Thoracic aorta (tissue), 2 donors: ENCODE data around the gene HOXD1. TPM values are rescaled to one million over a fixed set of nuclear protein-coding genes. Genes with fewer than 3 reads are reported as not detected.

ENCODE experiments used
- ATAC-seq: fragments of 150-250 bp; one replicate; pipeline ENCODE4 v1.8.0; 2017; ENCODE audit warnings: low read depth; ENCODE audit not compliant: insufficient number of reproducible peaks, low FRiP score
- DNase-seq: peaks from one replicate; pipeline ENCODE4 v3.0.0-alpha.2; 2020; ENCODE audit warnings: low spot score
- H3K27ac ChIP-seq, 2 donors: fragments of 200-600 bp; sonication (generic); 1 replicate in 1 of 2; 2 replicates in 1 of 2; pipeline ENCODE4 v1.5.1; 2016; ENCODE audit warnings: mild to moderate bottlenecking in 2 of 2, moderate library complexity in 2 of 2
- H3K27me3 ChIP-seq: fragments of 200-600 bp; sonication (generic); replicated peaks from 2 replicates; pipeline ENCODE4 v1.6.0; 2016; ENCODE audit warnings: mild to moderate bottlenecking; ENCODE audit not compliant: insufficient read depth
- H3K36me3 ChIP-seq: fragments of 200-600 bp; sonication (generic); one replicate; pipeline ENCODE4 v1.5.1; 2016
- H3K4me1 ChIP-seq, 2 donors: fragments of 200-600 bp; sonication (generic); 1 replicate in 1 of 2; 2 replicates in 1 of 2; pipeline versions ENCODE4 v1.5.1 to v1.6.0; 2016; ENCODE audit warnings: low read depth in 2 of 2, mild to moderate bottlenecking in 1 of 2; ENCODE audit not compliant: control insufficient read depth in 1 of 2
- H3K4me3 ChIP-seq: fragments of 200-600 bp; sonication (generic); 2 replicates; pipeline ENCODE4 v1.5.1; 2016; ENCODE audit warnings: mild to moderate bottlenecking
- H3K9me3 ChIP-seq: fragments of 200-600 bp; sonication (generic); 2 replicates; pipeline ENCODE4 v1.5.1; 2016
- CTCF ChIP-seq: fragments of 200-600 bp; sonication (generic); IDR thresholded peaks from one replicate; pipeline ENCODE4 v1.5.1; 2019; ENCODE audit warnings: antibody characterized with exemption
- total RNA-seq, 2 donors: library from RNA; depleted of rRNA; stranded (reverse); fragments of >200 nt; gene quantifications; one replicate each; pipeline versions ENCODE4 v1.1.0 to v1.2.3, GENCODE V29; 2016

HOXD1 gene
- total RNA-seq, 2 donors from 2014 or later: 0.71 TPM; not detected in 1

GRCh38 chr2:176147800-176148496 is 40.5 kb upstream of the HOXD1 start:
- no peak for ATAC-seq
- Histone ChIP-seq H3K9me3 (no peaks in the 10 kb centered on the region), H3K36me3 (peaks cover 10% of the 10 kb centered on the region), H3K4me1 (no peaks in the 10 kb centered on the region), H3K4me3 (no peak overlapping the region), H3K27me3 (no peaks in the 10 kb centered on the region), H3K27ac (no peak overlapping the region)
- TF ChIP-seq CTCF: no peak
- DNase-seq: no peak

- Histone ChIP-seq H3K36me3 (peaks cover 10% of the 10 kb centered on the region), H3K27me3 (no peaks in the 10 kb centered on the region), H3K4me3 (no peak overlapping the region), H3K9me3 (no peaks in the 10 kb centered on the region), H3K4me1 (no peaks in the 10 kb centered on the region), H3K27ac (no peak overlapping the region)
- DNase-seq: no peak
- TF ChIP-seq CTCF: no peak
- ATAC-seq: no peak
These were observed 39.6 kb upstream of the HOXD1 start for GRCh38 chr2:176148751-176149421.

- Histone ChIP-seq H3K36me3 (peaks cover 10% of the 10 kb centered on the region), H3K27ac (no peak overlapping the region), H3K9me3 (no peaks in the 10 kb centered on the region), H3K4me1 (no peaks in the 10 kb centered on the region), H3K27me3 (no peaks in the 10 kb centered on the region), H3K4me3 (no peak overlapping the region)
- no peak for TF ChIP-seq CTCF
- no peak for DNase-seq
- no peak for ATAC-seq
These were observed 39.0 kb upstream of the HOXD1 start for GRCh38 chr2:176149481-176149938.

- peaks cover 14% of the 10 kb centered on the region for H3K36me3 ChIP-seq
- no peaks in the 10 kb centered on the region for H3K27me3 ChIP-seq
- H3K27ac ChIP-seq: no peak overlapping the region
- ATAC-seq (no peak), DNase-seq (no peak)
- no peaks in the 10 kb centered on the region for H3K9me3 ChIP-seq
- no peaks in the 10 kb centered on the region for H3K4me1 ChIP-seq
- H3K4me3 ChIP-seq: no peak overlapping the region
- TF ChIP-seq CTCF: no peak
These were observed 38.4 kb upstream of the HOXD1 start for GRCh38 chr2:176149939-176150583.
